CD14-positive monocyte (primary cell): Measurements from ENCODE around the gene C9orf50. TPM values are rescaled to one million over a fixed set of nuclear protein-coding genes. Genes with fewer than 3 reads are reported as not detected.

Source experiments
- DNase-seq, 3 donors: peaks; one replicate each; pipeline ENCODE4 v3.0.0-alpha.2; 2011 to 2022
- H2AFZ ChIP-seq: 2 replicates; pipeline ENCODE4 v1.6.0; 2012; ENCODE audit warnings: mild to moderate bottlenecking, low read depth, low read length, inconsistent platforms; ENCODE audit not compliant: insufficient read depth, poor library complexity, severe bottlenecking
- H3K27ac ChIP-seq, 2 donors: 1 replicate in 1 of 2; 2 replicates in 1 of 2; pipeline ENCODE4 v1.5.1; 2012 to 2013; ENCODE audit warnings: low read length in 2 of 2, control low read depth in 1 of 2, inconsistent platforms in 1 of 2, low read depth in 1 of 2, mild to moderate bottlenecking in 1 of 2
- H3K27me3 ChIP-seq, 2 donors: one replicate each; pipeline versions ENCODE4 v1.6.0 to v1.6.1; 2011 to 2013; ENCODE audit warnings: low read length in 2 of 2; ENCODE audit not compliant: control insufficient read depth in 2 of 2, insufficient read depth in 2 of 2
- H3K36me3 ChIP-seq, 2 donors: replicated peaks in 1 of 2; 1 replicate in 1 of 2; 2 replicates in 1 of 2; pipeline versions ENCODE4 v1.5.1 to v1.6.1; 2012 to 2013; ENCODE audit warnings: low read length in 2 of 2, control low read depth in 1 of 2, inconsistent platforms in 1 of 2, mild to moderate bottlenecking in 1 of 2; ENCODE audit not compliant: insufficient read depth in 2 of 2, control insufficient read depth in 1 of 2
- H3K4me1 ChIP-seq, 2 donors: 1 replicate in 1 of 2; 2 replicates in 1 of 2; pipeline versions ENCODE4 v1.5.1 to v1.6.1; 2012 to 2013; ENCODE audit warnings: low read length in 2 of 2, control low read depth in 1 of 2, inconsistent platforms in 1 of 2, mild to moderate bottlenecking in 1 of 2, moderate library complexity in 1 of 2; ENCODE audit not compliant: insufficient read depth in 2 of 2, control insufficient read depth in 1 of 2
- H3K4me2 ChIP-seq: replicated peaks from 2 replicates; pipeline ENCODE3; 2012; ENCODE audit warnings: low read length, moderate library complexity, mild to moderate bottlenecking; ENCODE audit not compliant: poor library complexity, severe bottlenecking; ENCODE audit errors: extremely low read depth
- H3K4me3 ChIP-seq, 3 experiments: fragments of 200-600 bp in 1 of 3; sonication (generic) in 1 of 3; replicated peaks in 1 of 3; 1 replicate in 2 of 3; 2 replicates in 1 of 3; pipeline ENCODE4 v1.5.1; 2011 to 2013; ENCODE audit warnings: low read length in 3 of 3, mild to moderate bottlenecking in 3 of 3, control low read depth in 2 of 3, low read depth in 2 of 3, inconsistent platforms in 1 of 3, moderate library complexity in 1 of 3
- H3K79me2 ChIP-seq: 2 replicates; pipeline ENCODE4 v1.6.0; 2012; ENCODE audit warnings: mild to moderate bottlenecking, control low read depth, inconsistent platforms, low read length, moderate library complexity; ENCODE audit not compliant: insufficient read depth
- H3K9ac ChIP-seq: 2 replicates; pipeline ENCODE4 v1.6.0; 2017; ENCODE audit warnings: low read length, mild to moderate bottlenecking; ENCODE audit not compliant: insufficient read depth, poor library complexity, severe bottlenecking
- H3K9me3 ChIP-seq, 2 donors: replicated peaks in 1 of 2; 1 replicate in 1 of 2; 2 replicates in 1 of 2; pipeline versions ENCODE4 v1.5.1 to v1.6.1; 2012 to 2013; ENCODE audit warnings: low read length in 2 of 2, control low read depth in 1 of 2; ENCODE audit not compliant: control insufficient read depth in 1 of 2, insufficient read depth in 1 of 2
- H4K20me1 ChIP-seq: 2 replicates; pipeline ENCODE4 v1.6.0; 2012; ENCODE audit warnings: mild to moderate bottlenecking, low read length, control low read depth, moderate library complexity; ENCODE audit not compliant: insufficient read depth
- H3K27ac Mint-ChIP-seq, 7 donors: one replicate each; pipeline ENCODE4 v1.8.0; 2020; ENCODE audit warnings: mild to moderate bottlenecking in 7 of 7, mixed read lengths in 7 of 7, moderate library complexity in 6 of 7, inconsistent platforms in 2 of 7
- H3K27me3 Mint-ChIP-seq, 3 donors: one replicate each; pipeline ENCODE4 v1.8.0; 2021 to 2022; ENCODE audit warnings: low read depth in 3 of 3, mild to moderate bottlenecking in 3 of 3, mixed read lengths in 3 of 3, moderate library complexity in 3 of 3, inconsistent platforms in 1 of 3
- H3K36me3 Mint-ChIP-seq, 2 donors: one replicate each; pipeline ENCODE4 v1.8.0; 2020; ENCODE audit warnings: mixed read lengths in 2 of 2, inconsistent platforms in 1 of 2, mild to moderate bottlenecking in 1 of 2
- H3K4me1 Mint-ChIP-seq: one replicate; pipeline ENCODE4 v1.8.0; 2020; ENCODE audit warnings: mild to moderate bottlenecking, mixed read lengths
- H3K4me3 Mint-ChIP-seq, 2 donors: one replicate each; pipeline ENCODE4 v1.8.0; 2020; ENCODE audit warnings: mild to moderate bottlenecking in 2 of 2, mixed read lengths in 2 of 2, moderate library complexity in 1 of 2
- H3K9me3 Mint-ChIP-seq, 7 donors: one replicate each; pipeline ENCODE4 v1.8.0; 2020 to 2022; ENCODE audit warnings: mixed read lengths in 7 of 7, mild to moderate bottlenecking in 6 of 7, moderate library complexity in 6 of 7, inconsistent platforms in 2 of 7
- WGBS: methylation state at CpG from one replicate; pipeline ENCODE4 v1.1.5; 2013; ENCODE audit warnings: missing lambda C conversion rate; ENCODE audit not compliant: insufficient coverage; 5-methylcytosine and 5-hydroxymethylcytosine counted together
- intact Hi-C, 2 donors: fragments of 100-400 bp; cut with micrococcal nuclease; formaldehyde crosslinking; loops; one replicate each; pipeline versions ENCODE4 v1.15.0 to v1.15.1; 2023
- polyA plus RNA-seq, 3 donors: library from polyadenylated mRNA; depleted of rRNA in 1 of 3; unstranded in 2 of 3; stranded (reverse) in 1 of 3; fragments of 300-500 nt in 2 of 3; fragments of >200 nt in 1 of 3; fragmentation: Illumina TruSeq in 2 of 3; gene quantifications; 1 replicate in 2 of 3; 2 replicates in 1 of 3; pipeline ENCODE4 v1.2.3, GENCODE V29; 2012 to 2021
- TF ChIP-seq, protein P1 (sequence below): fragments of 200-600 bp; IDR thresholded peaks from one replicate; pipeline ENCODE4 v1.8.0; 2022; ENCODE audit warnings: antibody characterized with exemption, mild to moderate bottlenecking

The C9orf50 gene
- polyA plus RNA-seq, 3 donors: not detected

DNA sequence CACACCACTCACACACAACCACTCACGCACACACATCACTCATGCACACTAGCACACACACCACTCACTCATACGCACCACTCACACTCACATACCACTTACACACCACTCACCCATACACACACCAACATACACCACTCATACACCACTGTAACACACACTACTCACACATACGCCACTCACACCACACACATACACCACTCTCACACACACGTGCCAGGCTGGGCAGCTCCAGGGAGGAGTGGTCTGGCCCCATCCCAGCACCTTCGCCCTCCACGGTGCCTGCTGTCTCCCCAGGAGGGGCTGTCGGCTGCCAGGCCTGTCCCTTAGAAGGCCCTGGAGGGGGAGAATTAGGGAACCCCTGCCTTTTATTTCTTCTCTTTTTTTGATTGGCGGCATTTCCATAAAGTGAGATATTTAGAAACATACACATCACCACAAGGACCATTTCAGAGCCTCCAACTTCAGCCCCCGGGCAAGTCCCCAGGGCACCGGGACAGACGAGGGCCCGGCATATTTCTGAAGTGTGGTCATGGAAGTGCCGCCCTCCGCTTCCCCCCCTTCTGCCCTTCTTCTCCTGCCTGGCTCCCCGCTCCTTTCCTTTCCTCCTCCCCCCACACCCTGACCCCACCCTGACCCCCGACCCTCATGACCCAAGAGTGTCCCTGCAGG, 27.3 kb upstream of the C9orf50 start:
- no peaks in the 10 kb centered on the region for H3K4me1 ChIP-seq
- peak overlapping the region in 1 of 7 donors; percentile 69 for H3K27ac Mint-ChIP-seq
- H2AFZ ChIP-seq: no peak overlapping the region
- H3K36me3 Mint-ChIP-seq: no peaks in the 10 kb centered on the region
- peaks cover 2 to 15% (median 9%) of the 10 kb centered on the region in 3 donors for H3K27me3 Mint-ChIP-seq
- H3K4me2 ChIP-seq: no peak overlapping the region
- no peak overlapping the region for H3K4me3 Mint-ChIP-seq
- H3K4me1 Mint-ChIP-seq: no peaks in the 10 kb centered on the region
- no peaks in the 10 kb centered on the region for H3K27me3 ChIP-seq
- H3K79me2 ChIP-seq: no peaks in the 10 kb centered on the region
- WGBS: 100% methylated on average over 4 of the region's 16 CpGs
- H3K27ac ChIP-seq: no peak overlapping the region
- DNase-seq: no peak
- intact Hi-C loops: no loop called here
- H4K20me1 ChIP-seq: no peaks in the 10 kb centered on the region
- H3K9me3 ChIP-seq: no peaks in the 10 kb centered on the region
- no peak overlapping the region for H3K4me3 ChIP-seq
- peaks cover 0 to 5% (median 4%) of the 10 kb centered on the region in 7 donors for H3K9me3 Mint-ChIP-seq
- H3K9ac ChIP-seq: no peak overlapping the region
- H3K36me3 ChIP-seq: no peaks in the 10 kb centered on the region
- TF ChIP-seq, protein P1, sequence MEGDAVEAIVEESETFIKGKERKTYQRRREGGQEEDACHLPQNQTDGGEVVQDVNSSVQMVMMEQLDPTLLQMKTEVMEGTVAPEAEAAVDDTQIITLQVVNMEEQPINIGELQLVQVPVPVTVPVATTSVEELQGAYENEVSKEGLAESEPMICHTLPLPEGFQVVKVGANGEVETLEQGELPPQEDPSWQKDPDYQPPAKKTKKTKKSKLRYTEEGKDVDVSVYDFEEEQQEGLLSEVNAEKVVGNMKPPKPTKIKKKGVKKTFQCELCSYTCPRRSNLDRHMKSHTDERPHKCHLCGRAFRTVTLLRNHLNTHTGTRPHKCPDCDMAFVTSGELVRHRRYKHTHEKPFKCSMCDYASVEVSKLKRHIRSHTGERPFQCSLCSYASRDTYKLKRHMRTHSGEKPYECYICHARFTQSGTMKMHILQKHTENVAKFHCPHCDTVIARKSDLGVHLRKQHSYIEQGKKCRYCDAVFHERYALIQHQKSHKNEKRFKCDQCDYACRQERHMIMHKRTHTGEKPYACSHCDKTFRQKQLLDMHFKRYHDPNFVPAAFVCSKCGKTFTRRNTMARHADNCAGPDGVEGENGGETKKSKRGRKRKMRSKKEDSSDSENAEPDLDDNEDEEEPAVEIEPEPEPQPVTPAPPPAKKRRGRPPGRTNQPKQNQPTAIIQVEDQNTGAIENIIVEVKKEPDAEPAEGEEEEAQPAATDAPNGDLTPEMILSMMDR: no peak

DNA sequence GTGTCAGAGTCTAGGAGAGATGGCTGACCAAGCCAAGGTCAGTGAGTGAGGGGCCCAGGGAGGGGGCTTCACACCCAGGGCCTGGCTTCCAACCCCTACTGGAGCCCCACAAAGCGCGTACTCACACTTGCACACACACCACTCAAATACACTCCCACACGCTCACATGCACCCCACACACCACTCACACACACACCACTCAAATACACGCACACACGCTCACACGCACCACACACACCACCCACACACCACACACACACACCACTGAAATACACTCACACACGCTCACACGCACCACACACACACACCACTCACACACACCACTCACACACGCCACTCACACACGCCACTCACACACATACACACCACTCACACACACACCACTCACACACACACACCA, 26.7 kb upstream of the C9orf50 start:
- H3K4me3 Mint-ChIP-seq: no peak overlapping the region
- no peaks in the 10 kb centered on the region for H3K9me3 ChIP-seq
- H3K36me3 Mint-ChIP-seq: no peaks in the 10 kb centered on the region
- H3K79me2 ChIP-seq: no peaks in the 10 kb centered on the region
- H3K36me3 ChIP-seq: no peaks in the 10 kb centered on the region
- no peak overlapping the region for H2AFZ ChIP-seq
- DNase-seq: no peak
- no peak overlapping the region for H3K27ac ChIP-seq
- H3K4me1 ChIP-seq: peaks cover under 1 to 2% of the 10 kb centered on the region in 2 donors
- H3K4me1 Mint-ChIP-seq: peaks cover under 1% of the 10 kb centered on the region
- TF ChIP-seq, protein P1: no peak
- H3K27ac Mint-ChIP-seq: no peak overlapping the region
- intact Hi-C loops: no loop called here
- 96% methylated on average over 7 of the region's 10 CpGs for WGBS
- no peaks in the 10 kb centered on the region for H4K20me1 ChIP-seq
- H3K9me3 Mint-ChIP-seq: peaks cover 0 to 5% (median 4%) of the 10 kb centered on the region in 7 donors
- no peak overlapping the region for H3K4me2 ChIP-seq
- no peak overlapping the region for H3K9ac ChIP-seq
- H3K4me3 ChIP-seq: no peak overlapping the region
- H3K27me3 Mint-ChIP-seq: peaks cover 2 to 15% (median 4%) of the 10 kb centered on the region in 3 donors
- H3K27me3 ChIP-seq: no peaks in the 10 kb centered on the region
